OCI-LY7 (cell line): Measurements from ENCODE around the gene PGPEP1. TPM values are rescaled to one million over a fixed set of nuclear protein-coding genes. Genes with fewer than 3 reads are reported as not detected.

Experiments
- BruUV-seq: library from RNA; stranded (reverse); fragments of 400-500 nt; replicated peaks from 2 replicates; lab custom pipeline; 2021; lab: Mats Ljungman, UMichigan
- CTCF ChIA-PET: fragments of 300-600 bp; sonication (Branson Sonifier 250); formaldehyde crosslinking; loops from one replicate; lab custom pipeline; 2022; ENCODE audit warnings: antibody characterized with exemption; ENCODE audit not compliant: unreplicated experiment; lab: Charles Lee
- POLR2A ChIA-PET: fragments of 300-600 bp; sonication (Branson Sonifier 250); formaldehyde crosslinking; loops from one replicate; lab custom pipeline; 2022; ENCODE audit warnings: antibody characterized with exemption; lab: Charles Lee
- DNase-seq: peaks from one replicate; pipeline ENCODE4 v3.0.0-alpha.2; 2015; ENCODE audit warnings: low spot score
- H2AFZ ChIP-seq: fragments of 200-600 bp; sonication (generic), shearing (Covaris generic); 2 replicates; pipeline ENCODE4 v1.6.1; 2014; ENCODE audit warnings: mild to moderate bottlenecking, antibody characterized with exemption, low read length, moderate library complexity
- H3K27ac ChIP-seq: fragments of 200-600 bp; sonication (generic); 2 replicates; pipeline ENCODE4 v1.5.1; 2014; ENCODE audit warnings: mixed run types, low read depth, mild to moderate bottlenecking, moderate library complexity, low read length, inconsistent platforms; ENCODE audit not compliant: poor library complexity, severe bottlenecking
- H3K36me3 ChIP-seq: fragments of 200-600 bp; sonication (generic); 2 replicates; pipeline ENCODE4 v1.6.1; 2014; ENCODE audit warnings: mild to moderate bottlenecking, antibody characterized with exemption, low read length, moderate library complexity, mixed read lengths; ENCODE audit not compliant: insufficient read depth
- H3K4me1 ChIP-seq: fragments of 200-600 bp; sonication (generic); 2 replicates; pipeline ENCODE4 v1.5.1; 2014; ENCODE audit warnings: mild to moderate bottlenecking, low read length; ENCODE audit not compliant: insufficient read depth, poor library complexity, severe bottlenecking
- H3K4me2 ChIP-seq: fragments of 200-600 bp; sonication (generic); 2 replicates; pipeline ENCODE4 v1.6.1; 2014; ENCODE audit warnings: mild to moderate bottlenecking, low read length
- H3K4me3 ChIP-seq: fragments of 200-600 bp; sonication (generic); 2 replicates; pipeline ENCODE4 v1.5.1; 2014; ENCODE audit warnings: mild to moderate bottlenecking, low read depth, low read length; ENCODE audit not compliant: poor library complexity, severe bottlenecking
- H3K79me2 ChIP-seq: fragments of 200-600 bp; sonication (generic); 2 replicates; pipeline ENCODE4 v1.6.1; 2016; ENCODE audit warnings: low read depth, mild to moderate bottlenecking, low read length, moderate library complexity, mixed read lengths; ENCODE audit not compliant: insufficient read depth
- H3K9me2 ChIP-seq: fragments of 200-600 bp; sonication (generic); 2 replicates; pipeline ENCODE4 v1.6.1; 2016; ENCODE audit warnings: mild to moderate bottlenecking, low read length, mixed read lengths; ENCODE audit not compliant: insufficient read depth
- H3K9me3 ChIP-seq: fragments of 200-600 bp; sonication (generic); 2 replicates; pipeline ENCODE4 v1.6.1; 2014; ENCODE audit warnings: mild to moderate bottlenecking, mixed run types, low read length, mixed read lengths
- H4K20me1 ChIP-seq: fragments of 200-600 bp; sonication (generic); 2 replicates; pipeline ENCODE4 v1.6.1; 2014; ENCODE audit warnings: mild to moderate bottlenecking, antibody characterized with exemption, low read length, moderate library complexity, mixed read lengths; ENCODE audit not compliant: insufficient read depth
- EZH2phosphoT487 ChIP-seq: fragments of 200-600 bp; sonication (generic); IDR thresholded peaks from 2 replicates; pipeline ENCODE4 v1.6.1; 2018; ENCODE audit warnings: low read depth, borderline replicate concordance, mild to moderate bottlenecking, mixed run types, antibody characterized with exemption, low read length, moderate library complexity, mixed read lengths
- intact Hi-C: fragments of 100-400 bp; cut with micrococcal nuclease; formaldehyde crosslinking; loops from one replicate; pipeline ENCODE4 v1.10.0; 2022; ENCODE audit not compliant: unreplicated experiment
- total RNA-seq, 2 experiments: library from RNA; depleted of rRNA in 1 of 2; stranded (reverse); fragments of >200 nt in 1 of 2; shearing (Covaris generic) in 1 of 2; gene quantifications; 2 replicates each; pipeline ENCODE4 v1.2.3, GENCODE V29; 2014 to 2022
- TF ChIP-seq, protein P1 (sequence below): fragments of 200-600 bp; sonication (generic); conservative IDR thresholded peaks from 2 replicates; pipeline ENCODE4 v1.5.1; 2014; ENCODE audit warnings: mild to moderate bottlenecking, antibody characterized with exemption, low read length, moderate library complexity, mixed read lengths

Gene PGPEP1
- total RNA-seq, 2 experiments from 2014 or later, result 15.2 to 44.1 TPM

DNA sequence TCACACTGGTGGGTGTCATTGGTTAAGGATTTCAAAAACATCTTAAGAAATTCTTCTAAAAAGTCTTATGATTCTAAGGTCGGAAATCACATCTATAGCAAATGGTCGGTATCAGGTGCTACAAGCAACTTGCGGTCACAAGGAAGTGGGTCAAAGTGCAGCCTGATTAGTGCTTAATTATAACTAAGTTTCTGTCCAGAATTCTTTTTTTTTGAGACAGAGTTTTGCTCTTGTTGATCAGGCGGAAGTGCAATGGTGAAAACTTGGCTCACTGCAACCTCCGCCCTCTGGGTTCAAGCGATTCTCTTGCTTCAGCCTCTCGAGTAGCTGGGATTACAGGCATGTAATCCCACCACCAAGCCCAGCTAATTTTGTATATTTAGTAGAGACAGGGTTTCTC is 44.4 kb downstream of the PGPEP1 start:
- POLR2A ChIA-PET, result no interaction called here
- Histone ChIP-seq H4K20me1 (no peaks in the 10 kb centered on the region), H3K79me2 (no peaks in the 10 kb centered on the region), H2AFZ (no peak overlapping the region), H3K4me2 (no peak overlapping the region), H3K36me3 (no peaks in the 10 kb centered on the region), H3K4me1 (peaks cover 9% of the 10 kb centered on the region), H3K27ac (no peak overlapping the region), H3K9me2 (no peaks in the 10 kb centered on the region), H3K4me3 (no peak overlapping the region), H3K9me3 (no peaks in the 10 kb centered on the region)
- intact Hi-C loops, result no loop called here
- CTCF ChIA-PET, result no interaction called here
- no peak for TF ChIP-seq EZH2phosphoT487
- TF ChIP-seq, protein P1, sequence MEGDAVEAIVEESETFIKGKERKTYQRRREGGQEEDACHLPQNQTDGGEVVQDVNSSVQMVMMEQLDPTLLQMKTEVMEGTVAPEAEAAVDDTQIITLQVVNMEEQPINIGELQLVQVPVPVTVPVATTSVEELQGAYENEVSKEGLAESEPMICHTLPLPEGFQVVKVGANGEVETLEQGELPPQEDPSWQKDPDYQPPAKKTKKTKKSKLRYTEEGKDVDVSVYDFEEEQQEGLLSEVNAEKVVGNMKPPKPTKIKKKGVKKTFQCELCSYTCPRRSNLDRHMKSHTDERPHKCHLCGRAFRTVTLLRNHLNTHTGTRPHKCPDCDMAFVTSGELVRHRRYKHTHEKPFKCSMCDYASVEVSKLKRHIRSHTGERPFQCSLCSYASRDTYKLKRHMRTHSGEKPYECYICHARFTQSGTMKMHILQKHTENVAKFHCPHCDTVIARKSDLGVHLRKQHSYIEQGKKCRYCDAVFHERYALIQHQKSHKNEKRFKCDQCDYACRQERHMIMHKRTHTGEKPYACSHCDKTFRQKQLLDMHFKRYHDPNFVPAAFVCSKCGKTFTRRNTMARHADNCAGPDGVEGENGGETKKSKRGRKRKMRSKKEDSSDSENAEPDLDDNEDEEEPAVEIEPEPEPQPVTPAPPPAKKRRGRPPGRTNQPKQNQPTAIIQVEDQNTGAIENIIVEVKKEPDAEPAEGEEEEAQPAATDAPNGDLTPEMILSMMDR, result no peak
- no peak for DNase-seq
- no TSS peak for BruUV-seq

DNA sequence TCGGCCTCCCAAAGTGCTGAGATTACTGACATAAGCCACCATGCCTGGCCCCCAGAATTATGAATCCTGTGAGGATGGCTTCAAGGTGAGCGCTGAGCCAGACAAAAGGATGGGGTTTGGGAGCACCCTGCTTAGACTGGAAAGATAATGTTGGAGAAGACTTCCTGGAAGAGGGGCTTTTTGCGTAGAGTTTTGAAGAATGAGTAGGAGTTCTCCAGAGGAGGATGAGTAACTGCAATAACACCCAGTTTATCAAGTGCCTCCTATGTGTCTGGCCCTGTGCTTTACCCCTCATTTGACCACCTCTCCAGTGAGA is 44.9 kb downstream of the PGPEP1 start:
- DNase-seq, result no peak
- no peak overlapping the region for H3K4me3 ChIP-seq
- TF ChIP-seq EZH2phosphoT487, result no peak
- TF ChIP-seq, protein P1, result no peak
- no peaks in the 10 kb centered on the region for H3K79me2 ChIP-seq
- H3K4me2 ChIP-seq, result no peak overlapping the region
- POLR2A ChIA-PET, result no interaction called here
- no peaks in the 10 kb centered on the region for H4K20me1 ChIP-seq
- BruUV-seq, result no TSS peak
- no peak overlapping the region for H3K27ac ChIP-seq
- no peaks in the 10 kb centered on the region for H3K9me2 ChIP-seq
- CTCF ChIA-PET, result no interaction called here
- H2AFZ ChIP-seq, result no peak overlapping the region
- no peaks in the 10 kb centered on the region for H3K36me3 ChIP-seq
- intact Hi-C loops, result no loop called here
- H3K4me1 ChIP-seq, result peaks cover 9% of the 10 kb centered on the region
- H3K9me3 ChIP-seq, result no peaks in the 10 kb centered on the region

DNA sequence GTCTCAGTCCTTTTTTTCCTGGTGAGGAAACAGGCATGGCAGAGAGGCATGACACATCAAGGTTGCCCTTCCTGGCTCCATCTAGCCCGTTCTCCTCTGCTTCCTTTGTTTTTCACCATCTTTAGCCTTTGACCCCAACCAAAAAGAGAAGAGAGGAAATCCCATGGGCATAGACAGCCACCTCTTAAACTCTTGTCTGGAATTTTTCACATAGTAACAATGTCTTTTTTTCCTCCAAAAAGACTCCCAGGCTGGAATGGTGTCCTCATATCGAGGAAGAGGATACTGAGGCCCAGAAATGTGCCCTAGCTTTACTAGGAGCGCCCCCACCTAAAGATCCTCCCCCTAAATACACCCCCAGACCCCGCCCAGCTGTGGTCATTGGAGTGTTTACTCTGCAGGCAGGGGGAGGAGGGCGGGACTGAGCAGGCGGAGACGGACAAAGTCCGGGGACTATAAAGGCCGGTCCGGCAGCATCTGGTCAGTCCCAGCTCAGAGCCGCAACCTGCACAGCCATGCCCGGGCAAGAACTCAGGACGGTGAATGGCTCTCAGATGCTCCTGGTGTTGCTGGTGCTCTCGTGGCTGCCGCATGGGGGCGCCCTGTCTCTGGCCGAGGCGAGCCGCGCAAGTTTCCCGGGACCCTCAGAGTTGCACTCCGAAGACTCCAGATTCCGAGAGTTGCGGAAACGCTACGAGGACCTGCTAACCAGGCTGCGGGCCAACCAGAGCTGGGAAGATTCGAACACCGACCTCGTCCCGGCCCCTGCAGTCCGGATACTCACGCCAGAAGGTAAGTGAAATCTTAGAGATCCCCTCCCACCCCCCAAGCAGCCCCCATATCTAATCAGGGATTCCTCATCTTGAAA is 45.5 kb downstream of the PGPEP1 start, which contains the start of gene GDF15:
TSS of gene GDF15 (plus strand) at position 484 of the 868 bp plus-strand sequence. CDS start at position 516, 32 bp downstream.
- H3K4me3 ChIP-seq, result no peak within 1 kb of the TSS
- no peak within 1 kb of the TSS for H3K27ac ChIP-seq
- no peaks in the 10 kb centered on the region for H4K20me1 ChIP-seq
- BruUV-seq, result no TSS peak
- POLR2A ChIA-PET, result no interaction called here
- H2AFZ ChIP-seq, result no peak within 1 kb of the TSS
- H3K4me1 ChIP-seq, result peaks cover 9% of the 10 kb centered on the region
- H3K79me2 ChIP-seq, result no peaks in the 10 kb centered on the region
- intact Hi-C loops, result no loop called here
- H3K4me2 ChIP-seq, result no peak within 1 kb of the TSS
- no peaks in the 10 kb centered on the region for H3K9me2 ChIP-seq
- no peaks in the 10 kb centered on the region for H3K9me3 ChIP-seq
- no peaks in the 10 kb centered on the region for H3K36me3 ChIP-seq
- peak; percentile 42 for DNase-seq
- no peak for TF ChIP-seq EZH2phosphoT487
- TF ChIP-seq, protein P1, result peak; percentile 79
- CTCF ChIA-PET, result no interaction called here
